Measurements from ENCODE around the gene DVL3.

Gene DVL3

DNA sequence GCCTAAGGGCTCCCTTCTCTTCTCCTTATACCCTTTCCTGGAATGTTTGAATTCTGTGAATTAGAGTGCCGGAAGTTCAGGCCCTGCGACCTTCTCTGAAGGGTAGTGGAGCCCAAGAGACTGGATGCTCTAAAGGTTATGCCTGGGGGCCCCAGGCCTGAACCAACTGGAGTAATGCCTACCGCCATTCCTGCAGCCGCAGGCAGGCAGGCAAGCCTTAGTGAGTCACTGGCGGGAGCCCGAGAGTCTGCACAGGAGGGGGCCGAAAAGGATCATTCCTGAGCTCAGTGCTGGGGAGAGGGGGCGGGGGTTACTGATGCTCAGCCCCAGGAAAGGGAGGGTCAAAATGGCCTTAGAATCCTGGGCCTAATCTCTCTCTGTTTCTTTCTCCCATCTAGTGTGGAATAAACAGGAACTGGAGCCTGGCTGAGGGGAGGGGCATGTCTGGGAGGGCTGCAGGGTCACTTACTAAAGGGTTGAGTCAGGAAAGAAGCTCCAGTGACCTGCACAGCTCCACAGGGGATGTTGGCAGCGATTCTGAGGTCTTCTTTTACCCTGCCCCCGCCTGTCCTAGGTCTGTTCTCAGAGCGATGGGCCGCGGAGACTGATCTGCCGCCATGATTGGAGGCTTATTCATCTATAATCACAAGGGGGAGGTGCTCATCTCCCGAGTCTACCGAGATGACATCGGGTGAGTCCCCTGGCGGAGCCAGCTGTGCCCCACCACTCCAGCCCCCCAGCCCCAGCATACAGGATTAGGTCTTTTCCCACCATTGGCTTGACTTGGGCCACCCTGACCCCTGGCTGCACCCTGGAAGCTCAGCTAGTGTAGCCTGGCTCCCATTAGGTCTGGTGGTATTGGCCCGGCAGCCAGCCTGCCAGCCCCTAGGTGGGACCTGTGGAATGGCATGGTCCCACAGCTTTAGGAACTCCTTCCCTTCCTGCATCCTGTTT lies 21.5 kb downstream of the DVL3 start:
- peak; percentile 86 for DNase-seq (ENCODE audit: low read depth)

DNA sequence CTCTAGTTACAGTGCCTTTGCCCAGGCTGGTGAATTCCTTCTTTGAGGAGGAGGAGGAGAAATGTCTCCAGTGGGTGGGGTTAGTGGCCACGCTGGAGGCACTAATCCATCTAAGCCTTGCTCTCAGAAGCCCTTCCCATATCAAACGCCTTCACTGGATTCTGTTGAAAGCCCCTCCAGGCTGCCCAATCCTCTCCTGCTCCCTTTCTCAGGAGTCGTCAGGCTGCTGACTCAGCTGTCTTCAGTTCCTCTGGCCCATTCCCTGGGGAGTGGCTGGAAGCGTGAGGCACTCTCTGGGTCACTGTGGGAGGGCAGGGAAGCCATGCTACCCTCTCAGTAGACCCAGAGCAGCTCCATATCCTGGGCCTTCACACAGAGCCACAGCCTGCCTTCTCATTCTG lies 22.2 kb downstream of the DVL3 start:
- DNase-seq (ENCODE audit: low read depth) = no peak

DNA sequence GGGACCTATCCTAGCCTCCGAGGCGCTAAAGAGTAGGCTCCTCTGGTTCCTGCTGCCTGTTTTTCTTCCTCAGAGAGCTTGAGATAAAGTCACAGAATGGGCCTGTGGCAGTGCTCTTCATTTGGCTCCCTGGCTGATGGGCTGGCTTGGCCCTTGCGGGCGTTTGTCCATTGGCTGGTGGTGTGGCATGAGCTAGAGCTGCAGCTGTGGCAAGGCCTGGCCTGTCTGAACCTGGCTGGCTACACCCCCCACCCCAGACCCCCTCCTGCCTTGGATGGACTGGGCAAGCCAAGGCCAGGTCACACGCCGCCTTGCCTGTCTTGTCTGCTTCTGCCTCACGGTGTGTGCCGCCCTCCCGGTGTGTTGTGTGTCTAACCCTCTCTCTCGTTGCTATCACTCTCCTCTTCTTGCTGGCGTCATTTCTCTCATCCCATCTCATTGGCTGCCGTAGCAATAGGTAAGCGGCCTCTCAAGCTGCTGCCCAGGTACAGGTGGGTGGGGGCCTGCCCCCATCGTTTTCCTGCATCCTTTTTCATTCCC lies 22.7 kb downstream of the DVL3 start:
- no peak for DNase-seq (ENCODE audit: low read depth)

DNA sequence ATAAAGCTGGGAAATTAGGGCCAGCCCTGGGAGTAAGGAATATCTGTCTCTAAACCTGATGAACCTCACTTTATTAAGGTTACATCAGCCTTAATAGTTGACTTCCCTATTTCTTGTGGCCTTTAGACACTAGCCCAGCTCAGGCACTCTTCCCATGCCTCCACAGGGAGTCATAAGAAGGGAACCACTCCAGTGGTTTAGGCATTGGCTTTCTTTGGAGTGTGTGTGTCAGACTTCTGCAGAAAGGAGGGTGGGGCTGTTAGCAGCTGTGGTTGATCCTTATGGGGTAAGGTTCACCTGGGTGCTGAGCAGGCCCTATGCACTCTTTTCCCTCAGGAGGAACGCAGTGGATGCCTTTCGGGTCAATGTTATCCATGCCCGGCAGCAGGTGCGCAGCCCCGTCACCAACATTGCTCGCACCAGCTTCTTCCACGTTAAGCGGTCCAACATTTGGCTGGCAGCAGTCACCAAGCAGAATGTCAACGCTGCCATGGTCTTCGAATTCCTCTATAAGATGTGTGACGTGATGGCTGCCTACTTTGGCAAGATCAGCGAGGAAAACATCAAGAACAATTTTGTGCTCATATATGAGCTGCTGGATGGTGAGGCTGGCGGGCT lies 23.5 kb downstream of the DVL3 start:
- DNase-seq (ENCODE audit: low read depth) = no peak

DNA sequence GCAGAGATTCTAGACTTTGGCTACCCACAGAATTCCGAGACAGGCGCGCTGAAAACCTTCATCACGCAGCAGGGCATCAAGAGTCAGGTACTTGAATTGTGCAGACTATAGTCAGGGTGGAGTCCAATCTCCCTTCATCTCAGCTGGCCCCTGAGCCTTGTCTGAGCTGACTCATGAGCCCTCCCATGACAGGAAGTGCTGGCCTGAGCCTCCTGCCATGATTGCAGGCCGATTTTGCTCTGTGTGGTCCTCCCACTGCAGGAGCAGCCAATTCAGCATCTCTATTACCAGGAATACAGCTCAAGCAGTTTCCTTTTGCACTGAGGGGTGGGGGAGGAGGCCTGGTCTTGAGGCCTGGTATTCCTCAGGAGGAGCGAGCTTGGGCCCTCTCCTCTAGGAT lies 25.0 kb downstream of the DVL3 start:
- DNase-seq (ENCODE audit: low read depth) = no peak

DNA sequence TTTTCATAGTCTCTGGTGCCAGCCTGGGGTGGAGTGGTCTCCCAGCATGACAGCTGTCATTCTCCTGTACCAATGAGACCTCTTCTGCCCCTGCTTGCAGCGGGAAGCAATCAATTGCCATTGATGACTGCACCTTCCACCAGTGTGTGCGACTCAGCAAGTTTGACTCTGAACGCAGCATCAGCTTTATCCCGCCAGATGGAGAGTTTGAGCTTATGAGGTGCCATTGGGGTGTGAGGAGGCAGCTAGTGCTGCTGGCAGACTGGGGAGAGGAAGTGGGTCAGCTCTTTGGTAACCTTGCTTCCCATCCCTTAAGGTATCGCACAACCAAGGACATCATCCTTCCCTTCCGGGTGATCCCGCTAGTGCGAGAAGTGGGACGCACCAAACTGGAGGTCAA lies 26.4 kb downstream of the DVL3 start:
- no peak for DNase-seq (ENCODE audit: low read depth)

DNA sequence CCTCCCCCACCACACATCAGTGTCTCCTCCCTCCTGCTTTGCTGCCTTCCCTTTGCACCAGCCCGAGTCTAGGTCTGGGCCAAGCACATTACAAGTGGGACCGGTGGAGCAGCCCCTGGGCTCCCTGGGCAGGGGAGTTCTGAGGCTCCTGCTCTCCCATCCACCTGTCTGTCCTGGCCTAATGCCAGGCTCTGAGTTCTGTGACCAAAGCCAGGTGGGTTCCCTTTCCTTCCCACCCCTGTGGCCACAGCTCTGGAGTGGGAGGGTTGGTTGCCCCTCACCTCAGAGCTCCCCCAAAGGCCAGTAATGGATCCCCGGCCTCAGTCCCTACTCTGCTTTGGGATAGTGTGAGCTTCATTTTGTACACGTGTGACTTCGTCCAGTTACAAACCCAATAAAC lies 28.5 kb downstream of the DVL3 start:
- no peak for DNase-seq (ENCODE audit: low read depth)

DNA sequence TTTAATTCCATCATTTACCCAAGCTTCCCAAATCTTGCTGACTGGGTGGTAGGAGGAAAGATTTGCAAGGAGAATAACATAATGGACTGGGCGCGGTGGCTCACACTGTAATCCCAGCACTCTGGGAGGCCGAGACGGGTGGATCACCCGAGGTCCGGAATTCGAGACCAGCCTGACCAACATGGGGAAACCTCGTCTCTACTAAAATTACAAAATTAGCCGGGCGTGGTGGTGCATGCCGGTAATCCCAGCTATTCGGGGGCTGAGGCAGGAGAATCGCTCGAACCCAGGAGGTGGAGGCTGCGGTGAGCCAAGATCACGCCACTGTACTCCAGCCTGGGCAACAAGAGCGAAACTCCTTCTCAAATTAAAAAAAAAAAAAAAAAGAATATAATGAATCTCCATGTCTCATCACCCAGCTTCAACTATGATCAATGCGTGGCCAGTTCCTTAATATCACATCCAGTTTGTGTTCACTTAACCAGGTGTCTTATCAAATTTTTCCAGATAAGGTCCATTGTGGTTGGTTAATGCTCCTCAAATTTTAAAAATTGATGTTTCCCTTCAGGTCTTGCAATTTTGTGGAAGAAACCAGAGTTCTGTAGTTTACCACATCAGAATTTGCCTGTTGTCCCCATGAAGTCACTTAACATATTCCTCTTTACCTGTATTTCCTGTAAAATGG lies 29.5 kb downstream of the DVL3 start:
- no peak for DNase-seq (ENCODE audit: low read depth)

DNA sequence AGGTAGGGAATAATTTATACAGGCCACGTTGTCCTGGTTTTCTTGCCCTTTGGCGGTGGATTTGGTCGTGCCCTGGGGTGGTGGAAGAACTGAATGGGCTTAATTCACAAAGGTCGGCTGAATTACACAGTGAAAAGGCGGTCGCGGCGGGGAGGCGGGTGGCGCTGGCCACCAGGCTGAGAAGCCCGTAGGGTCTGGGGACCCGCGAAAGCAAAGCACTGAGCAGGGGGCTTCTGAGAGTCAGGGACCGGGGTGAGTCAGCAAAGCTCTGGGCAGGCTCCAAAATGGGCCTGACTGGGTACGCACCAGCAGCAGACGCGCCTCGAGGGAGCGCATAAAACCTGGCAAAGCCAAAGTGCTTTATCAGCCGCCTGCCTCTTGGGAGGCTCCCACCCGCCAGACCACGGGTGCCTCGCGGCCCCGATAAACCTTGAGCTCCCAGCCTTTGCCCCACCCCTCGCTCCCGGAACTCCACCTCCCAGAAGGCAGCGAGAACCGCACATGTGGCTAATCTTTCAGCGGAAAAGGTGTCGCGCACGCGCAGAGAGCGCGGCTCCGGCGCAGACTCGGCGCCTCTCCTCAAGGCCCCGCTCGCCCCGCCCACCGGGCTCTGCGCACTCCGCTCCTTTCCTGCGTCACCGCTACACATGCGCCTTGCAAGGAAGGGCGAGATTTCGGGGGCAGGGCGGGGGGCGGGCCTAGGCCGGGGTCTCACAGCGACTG lies 30.4 kb downstream of the DVL3 start:
- peak; percentile 87 for DNase-seq (ENCODE audit: low read depth)

DNA sequence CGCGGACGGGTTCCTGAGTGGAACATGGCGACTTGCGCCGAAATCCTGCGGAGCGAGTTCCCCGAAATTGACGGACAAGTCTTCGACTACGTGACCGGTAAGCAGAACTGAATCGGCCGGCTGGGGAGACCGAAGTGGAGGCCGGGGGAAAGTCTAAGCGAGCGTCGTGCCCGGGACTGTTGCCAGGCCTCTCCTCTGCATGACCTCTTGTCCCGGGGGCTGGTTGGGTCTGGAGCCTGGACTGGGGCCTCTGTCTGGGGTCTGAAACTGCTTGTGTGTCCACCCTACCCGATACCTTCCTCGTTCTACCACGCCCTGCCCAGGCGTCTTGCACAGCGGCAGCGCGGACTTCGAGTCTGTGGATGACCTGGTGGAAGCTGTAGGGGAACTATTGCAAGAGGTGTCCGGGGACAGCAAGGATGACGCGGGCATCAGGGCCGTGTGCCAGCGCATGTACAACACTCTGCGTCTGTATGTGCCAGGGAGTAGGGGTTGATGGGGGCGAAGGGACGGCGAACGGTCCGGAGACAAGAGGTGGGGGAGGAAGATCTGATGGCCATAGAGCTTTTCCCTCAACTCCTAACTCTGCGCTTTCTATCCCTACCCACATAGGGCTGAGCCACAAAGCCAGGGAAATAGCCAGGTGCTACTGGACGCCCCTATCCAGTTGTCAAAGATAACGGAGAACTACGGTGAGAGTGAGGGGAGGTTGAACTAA lies 31.2 kb downstream of the DVL3 start, which contains the start of gene ABCF3:
Gene ABCF3 (plus strand): TSS at position 16 of the 718 bp plus-strand sequence. CDS start 9 bp downstream, at position 25.
- DNase-seq (ENCODE audit: low read depth) = no peak

DNA sequence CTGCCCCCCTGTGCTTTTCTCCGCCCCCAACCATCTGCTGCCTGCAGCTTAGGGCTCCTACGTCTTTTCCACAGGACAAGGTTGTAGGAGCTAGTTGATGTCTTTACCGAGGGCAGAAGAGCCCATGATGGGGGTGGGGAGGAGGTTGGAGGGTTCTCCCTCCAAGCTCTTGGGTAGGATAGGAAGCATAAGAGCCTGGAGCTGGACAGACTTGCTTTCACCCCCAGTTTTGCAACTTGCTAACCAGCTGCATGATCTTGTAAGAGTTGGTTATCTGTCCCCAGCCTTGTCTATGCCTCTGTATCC lies 31.7 kb downstream of the DVL3 start:
- no peak for DNase-seq (ENCODE audit: low read depth)

DNA sequence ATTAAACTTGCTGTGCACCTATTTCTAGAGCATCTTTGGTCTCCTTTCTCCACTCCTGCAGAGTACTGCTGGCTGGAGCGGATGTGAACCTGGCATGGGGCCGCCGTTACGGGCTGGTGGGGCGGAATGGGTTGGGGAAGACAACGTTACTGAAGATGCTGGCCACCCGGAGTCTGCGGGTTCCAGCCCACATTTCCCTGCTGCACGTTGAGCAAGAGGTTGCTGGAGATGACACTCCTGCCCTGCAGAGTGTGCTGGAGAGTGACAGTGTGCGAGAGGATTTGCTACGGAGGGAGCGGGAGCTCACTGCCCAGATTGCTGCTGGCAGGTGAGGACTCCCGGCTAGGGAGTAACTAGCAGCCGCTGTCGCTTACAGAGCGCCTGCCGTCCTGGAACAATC lies 32.9 kb downstream of the DVL3 start:
- DNase-seq (ENCODE audit: low read depth) = no peak

DNA sequence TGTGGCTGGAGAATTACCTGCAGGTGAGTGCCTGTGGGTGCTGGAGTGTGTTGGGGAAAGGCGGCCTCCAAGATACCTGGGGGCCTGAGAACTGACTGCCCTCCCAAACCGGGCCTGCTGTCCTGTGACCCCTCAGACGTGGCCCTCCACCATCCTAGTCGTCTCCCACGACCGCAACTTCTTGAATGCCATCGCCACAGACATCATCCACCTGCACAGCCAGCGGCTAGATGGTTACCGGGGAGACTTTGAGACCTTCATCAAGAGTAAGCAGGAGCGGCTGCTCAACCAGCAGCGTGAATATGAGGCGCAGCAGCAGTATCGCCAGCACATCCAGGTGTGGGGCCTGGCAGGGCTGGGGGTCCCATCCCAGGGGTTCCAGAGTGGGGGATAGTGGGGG lies 34.2 kb downstream of the DVL3 start:
- no peak for DNase-seq (ENCODE audit: low read depth)

DNA sequence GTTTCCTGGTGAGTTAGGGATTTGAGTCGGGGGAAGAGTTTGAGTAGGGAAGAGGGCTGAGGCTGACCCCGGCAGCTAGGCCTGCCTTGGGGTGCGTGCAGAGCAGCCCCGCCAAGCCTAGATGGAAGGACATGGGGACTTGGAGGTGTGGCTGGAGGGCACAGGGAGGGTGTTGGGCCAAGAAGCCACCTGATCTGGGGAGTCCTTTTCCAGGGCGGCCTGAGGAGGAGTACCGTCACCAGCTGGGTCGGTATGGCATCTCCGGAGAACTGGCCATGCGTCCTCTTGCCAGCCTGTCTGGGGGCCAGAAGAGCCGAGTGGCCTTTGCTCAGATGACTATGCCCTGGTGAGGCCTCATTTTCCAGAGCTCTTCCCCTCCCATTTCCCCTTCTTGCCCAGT lies 37.7 kb downstream of the DVL3 start:
- no peak for DNase-seq (ENCODE audit: low read depth)

DNA sequence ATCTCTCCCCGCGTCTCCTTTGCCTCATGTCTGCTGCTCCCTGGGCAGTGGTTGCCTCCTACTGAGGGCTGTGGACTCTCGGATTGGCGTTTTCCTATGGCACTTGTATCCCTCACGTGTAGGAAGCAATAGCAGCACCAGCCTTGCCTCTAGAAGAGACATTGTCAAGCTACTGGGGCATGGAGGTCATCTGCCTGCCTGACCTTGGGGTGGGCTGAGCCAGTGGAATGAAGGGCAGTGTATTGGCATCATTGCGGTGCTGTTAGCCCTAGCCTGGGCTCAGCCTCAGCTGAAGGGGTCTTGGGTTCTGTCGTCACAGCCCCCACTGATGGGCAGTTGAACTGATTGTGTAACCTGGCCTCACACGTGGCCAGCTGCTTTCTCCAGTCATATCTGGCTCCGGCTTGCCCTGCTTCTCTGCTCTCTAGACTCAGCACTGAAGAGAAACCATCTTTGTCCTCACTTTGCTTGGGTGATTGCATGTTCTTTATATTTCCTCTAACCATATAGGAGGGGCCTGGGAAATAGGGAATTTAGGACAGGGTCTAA lies 38.9 kb downstream of the DVL3 start:
- DNase-seq (ENCODE audit: low read depth) = no peak

DNA sequence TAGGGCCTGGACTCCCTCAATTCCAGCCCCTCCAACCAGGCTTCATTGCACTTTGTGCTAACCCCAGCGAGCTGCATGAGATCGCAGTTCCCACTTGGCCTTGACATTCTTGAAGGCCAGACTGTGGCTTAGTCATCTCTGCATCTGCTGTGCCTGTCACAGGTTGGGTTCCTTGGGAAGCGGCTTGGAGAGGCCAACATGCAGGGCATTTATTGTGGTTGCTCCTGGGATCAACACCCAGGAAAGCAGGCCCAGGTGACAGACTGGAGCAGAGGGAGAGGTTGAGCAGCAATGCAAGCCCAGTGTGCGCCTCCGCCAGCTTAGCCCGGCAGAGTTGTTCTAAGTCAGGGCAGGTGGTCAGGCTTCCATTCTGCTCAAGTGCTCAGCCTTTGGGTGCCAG lies 41.4 kb downstream of the DVL3 start:
- no peak for DNase-seq (ENCODE audit: low read depth)

DNA sequence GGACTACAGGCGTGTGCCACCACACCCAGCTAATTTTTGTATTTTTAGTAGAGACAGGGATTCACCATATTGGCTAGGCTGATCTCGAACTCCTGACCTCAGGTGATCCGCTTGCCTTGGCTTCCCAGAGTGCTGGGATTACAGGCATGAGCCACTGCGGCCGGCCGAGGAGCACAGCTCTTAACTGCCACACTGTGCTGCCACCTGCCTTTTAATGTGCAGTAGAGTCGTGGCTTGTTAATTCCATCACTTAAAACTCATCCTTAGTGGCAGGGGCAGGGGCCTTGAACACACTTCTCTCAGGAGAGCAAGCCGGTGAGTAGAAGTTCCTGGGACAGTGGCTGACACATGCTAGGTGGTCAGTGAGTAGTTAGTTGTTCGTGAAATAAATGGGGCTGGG lies 43.3 kb downstream of the DVL3 start:
- no peak for DNase-seq (ENCODE audit: low read depth)

DNA sequence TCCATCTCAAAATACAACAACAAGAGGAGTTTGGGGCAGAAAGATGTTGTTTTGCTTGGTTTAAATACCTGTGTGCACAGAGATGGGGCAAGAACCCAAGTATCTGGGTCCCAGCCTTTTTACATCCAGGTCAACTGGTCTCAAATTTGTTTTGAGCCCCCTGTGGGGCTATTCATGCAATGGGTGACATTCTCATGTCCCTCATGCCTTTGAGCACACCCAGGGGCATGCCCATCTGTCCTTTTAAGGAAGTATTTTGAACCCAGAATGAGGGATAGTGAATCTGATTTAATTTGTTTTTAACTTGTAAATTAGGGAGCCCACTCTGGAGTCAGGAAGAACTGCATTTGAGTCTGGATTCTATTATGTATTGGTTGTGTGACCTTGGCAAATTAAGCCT lies 45.6 kb downstream of the DVL3 start:
- no peak for DNase-seq (ENCODE audit: low read depth)

DNA sequence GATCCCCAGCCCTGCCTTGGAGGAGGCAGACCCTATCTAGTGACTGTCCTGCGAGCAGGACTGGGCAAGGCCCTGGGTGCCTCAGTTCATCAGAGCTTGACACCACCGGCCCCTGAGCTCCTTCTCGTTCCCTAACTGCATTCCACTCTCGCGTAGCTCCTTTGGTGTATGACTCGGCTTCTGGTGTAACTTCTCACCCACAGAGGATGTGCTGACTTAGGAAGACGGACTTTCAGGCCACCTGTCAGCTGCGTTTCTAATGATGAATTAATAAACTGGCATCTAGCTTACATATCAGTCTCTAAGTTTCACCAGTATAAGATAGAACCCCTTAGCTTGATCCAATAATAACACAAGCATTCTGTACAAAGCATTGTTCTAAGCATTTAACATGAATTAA lies 48.3 kb downstream of the DVL3 start:
- no peak for DNase-seq (ENCODE audit: low read depth)

DNA sequence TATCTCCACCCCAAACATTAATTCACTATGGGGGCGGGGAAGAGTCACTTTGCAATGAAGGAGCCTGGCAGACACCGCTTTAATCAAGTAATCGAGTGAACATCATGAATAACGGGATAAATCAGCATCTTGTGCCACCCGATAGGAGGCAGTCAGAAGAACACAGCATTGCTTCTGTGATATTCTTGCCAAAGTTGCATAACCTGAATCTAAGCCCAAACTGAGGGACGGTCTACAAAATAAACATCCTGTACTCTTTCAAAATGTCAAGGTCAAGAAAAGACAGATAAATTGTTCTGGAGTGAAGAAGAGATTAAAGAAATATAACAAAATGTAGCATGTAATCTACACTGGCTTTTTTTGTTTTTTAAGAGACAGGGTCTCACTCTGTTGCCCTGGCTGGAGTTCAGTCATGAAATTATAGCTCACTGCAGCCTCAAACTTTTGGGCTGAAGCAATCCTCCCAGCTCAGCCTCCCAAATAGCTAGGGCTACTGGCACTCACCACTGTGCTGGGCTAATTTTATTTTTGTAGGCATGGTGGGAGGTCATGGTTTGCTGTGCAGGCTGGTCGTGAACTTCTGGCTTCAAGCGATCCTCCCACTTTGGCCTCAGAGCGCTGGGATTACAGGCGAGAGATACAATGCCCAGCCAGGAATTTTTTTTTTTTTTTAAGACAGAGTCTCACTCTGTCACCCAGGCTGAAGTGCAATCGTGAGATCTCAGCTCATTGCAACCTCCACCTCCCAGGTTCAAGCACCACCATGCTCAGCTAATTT lies 54.2 kb downstream of the DVL3 start:
- DNase-seq (ENCODE audit: low read depth) = no peak
